ENCODE data around the gene IPCEF1. TPM values are rescaled to one million over a fixed set of nuclear protein-coding genes. Genes with fewer than 3 reads are reported as not detected.
"Not testable (repeated sequence)": the region's sequence is repeated elsewhere in the genome, so short reads cannot be mapped to it uniquely, and the experiment has no call there.

The IPCEF1 gene
- total RNA-seq, 1 donor from 2014 or later = 2.0 TPM

DNA sequence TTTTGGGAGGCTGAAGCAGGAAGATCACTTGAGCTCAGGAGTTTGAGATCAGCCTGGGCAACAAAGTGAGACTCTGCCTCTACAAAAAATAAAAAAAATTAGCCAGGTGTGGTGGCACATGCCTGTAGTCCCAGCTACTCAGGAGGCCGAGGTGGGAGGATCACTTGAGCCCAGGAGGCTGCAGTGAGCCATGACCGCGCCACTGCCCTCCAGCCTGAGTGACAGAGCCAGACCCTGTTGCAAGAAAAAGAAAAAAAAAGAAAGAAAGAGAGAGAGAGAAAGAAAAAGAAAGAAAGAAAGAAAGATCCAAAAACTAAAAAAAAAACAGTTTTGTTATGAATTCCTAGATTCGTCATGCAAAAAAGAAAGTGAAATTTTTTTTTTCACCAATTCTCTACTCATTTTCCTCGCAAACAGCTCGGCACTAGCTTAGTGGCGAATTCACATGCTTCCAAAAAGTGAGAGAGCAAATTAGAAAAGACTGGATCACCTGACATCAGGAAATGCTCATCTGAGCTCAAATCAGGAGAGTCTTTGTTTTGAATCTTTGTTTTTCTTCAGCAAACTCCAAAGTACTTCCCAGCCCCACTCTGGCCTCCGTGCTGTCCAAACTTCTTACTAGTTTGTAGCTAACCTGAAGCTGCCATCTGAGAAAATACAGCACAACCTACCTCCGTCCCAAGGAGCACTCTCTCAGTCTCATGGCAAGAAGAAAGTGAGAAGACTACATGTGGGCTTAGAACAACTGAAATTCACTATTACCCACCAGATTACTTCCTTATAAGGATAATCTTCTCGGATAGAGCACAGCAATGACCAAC lies 27.0 kb downstream of the IPCEF1 start:
- Histone ChIP-seq H3K4me1 (no peaks in the 10 kb centered on the region), H3K9me3 (no peaks in the 10 kb centered on the region), H3K4me3 (no peak overlapping the region), H3K36me3 (no peaks in the 10 kb centered on the region), H3K27ac (no peak overlapping the region), H3K27me3 (no peaks in the 10 kb centered on the region)
- no peak for TF ChIP-seq POLR2A (IDR thresholded peaks at IDR 0.05)
- TF ChIP-seq, protein P1, sequence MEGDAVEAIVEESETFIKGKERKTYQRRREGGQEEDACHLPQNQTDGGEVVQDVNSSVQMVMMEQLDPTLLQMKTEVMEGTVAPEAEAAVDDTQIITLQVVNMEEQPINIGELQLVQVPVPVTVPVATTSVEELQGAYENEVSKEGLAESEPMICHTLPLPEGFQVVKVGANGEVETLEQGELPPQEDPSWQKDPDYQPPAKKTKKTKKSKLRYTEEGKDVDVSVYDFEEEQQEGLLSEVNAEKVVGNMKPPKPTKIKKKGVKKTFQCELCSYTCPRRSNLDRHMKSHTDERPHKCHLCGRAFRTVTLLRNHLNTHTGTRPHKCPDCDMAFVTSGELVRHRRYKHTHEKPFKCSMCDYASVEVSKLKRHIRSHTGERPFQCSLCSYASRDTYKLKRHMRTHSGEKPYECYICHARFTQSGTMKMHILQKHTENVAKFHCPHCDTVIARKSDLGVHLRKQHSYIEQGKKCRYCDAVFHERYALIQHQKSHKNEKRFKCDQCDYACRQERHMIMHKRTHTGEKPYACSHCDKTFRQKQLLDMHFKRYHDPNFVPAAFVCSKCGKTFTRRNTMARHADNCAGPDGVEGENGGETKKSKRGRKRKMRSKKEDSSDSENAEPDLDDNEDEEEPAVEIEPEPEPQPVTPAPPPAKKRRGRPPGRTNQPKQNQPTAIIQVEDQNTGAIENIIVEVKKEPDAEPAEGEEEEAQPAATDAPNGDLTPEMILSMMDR (IDR thresholded peaks at IDR 0.05) = no peak
- TF ChIP-seq POLR2AphosphoS5 (IDR thresholded peaks at IDR 0.05; ENCODE audit: insufficient read depth in 1 of 2, low read depth in 1 of 2) = no peak
- intact Hi-C loops (cut with DNase I) = no loop called here
- DNase-seq (ENCODE audit: extremely low spot score in 2 of 2) = no peak

DNA sequence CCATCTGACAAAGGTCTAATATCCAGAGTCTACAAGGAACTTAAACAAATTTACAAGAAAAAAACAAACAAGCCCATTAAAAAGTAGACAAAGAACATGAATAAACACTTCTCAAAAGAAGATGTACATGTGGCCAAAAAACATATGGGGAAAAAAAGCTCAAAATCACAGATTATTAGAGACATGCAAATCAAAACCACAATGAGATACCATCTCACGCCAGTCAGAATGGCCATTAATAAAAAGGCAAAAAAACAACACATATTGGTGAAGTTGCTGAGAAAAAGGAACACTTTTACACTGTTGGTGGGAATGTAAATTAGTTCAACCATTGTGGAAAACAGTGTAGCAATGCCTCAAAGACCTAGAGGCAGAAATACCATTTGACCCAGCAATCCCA lies 29.3 kb downstream of the IPCEF1 start:
- H3K9me3 ChIP-seq; H3K27ac ChIP-seq; DNase-seq (ENCODE audit: extremely low spot score in 2 of 2); H3K36me3 ChIP-seq; H3K4me3 ChIP-seq; H3K27me3 ChIP-seq; intact Hi-C loops (cut with DNase I); H3K4me1 ChIP-seq: not testable (repeated sequence)

DNA sequence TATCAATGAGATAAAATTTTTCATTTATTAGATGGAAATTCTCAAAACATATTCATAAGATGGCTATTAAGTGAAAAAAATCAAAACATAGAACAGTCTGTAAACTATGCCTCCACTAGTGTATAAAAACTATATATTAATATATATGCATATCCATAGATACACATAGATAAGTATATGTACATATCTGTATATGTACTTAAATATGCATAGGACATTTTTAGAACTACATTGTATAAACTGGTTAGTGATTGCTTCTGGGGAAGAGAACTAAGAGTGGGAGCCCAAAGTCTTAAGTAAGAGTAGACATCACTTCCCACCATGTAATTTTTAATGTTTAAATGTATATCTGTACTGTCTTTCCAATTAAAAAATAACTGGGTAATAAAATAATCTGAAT lies 31.5 kb downstream of the IPCEF1 start:
- intact Hi-C loops (cut with DNase I) = no loop called here
- TF ChIP-seq, protein P1 (IDR thresholded peaks at IDR 0.05) = no peak
- TF ChIP-seq POLR2AphosphoS5 (IDR thresholded peaks at IDR 0.05; ENCODE audit: insufficient read depth in 1 of 2, low read depth in 1 of 2) (no peak), POLR2A (IDR thresholded peaks at IDR 0.05) (no peak)
- H3K4me3 ChIP-seq = no peak overlapping the region
- H3K36me3 ChIP-seq = no peaks in the 10 kb centered on the region
- H3K9me3 ChIP-seq = no peaks in the 10 kb centered on the region
- no peaks in the 10 kb centered on the region for H3K4me1 ChIP-seq
- no peak overlapping the region for H3K27ac ChIP-seq
- no peak for DNase-seq (ENCODE audit: extremely low spot score in 2 of 2)
- H3K27me3 ChIP-seq = no peaks in the 10 kb centered on the region

DNA sequence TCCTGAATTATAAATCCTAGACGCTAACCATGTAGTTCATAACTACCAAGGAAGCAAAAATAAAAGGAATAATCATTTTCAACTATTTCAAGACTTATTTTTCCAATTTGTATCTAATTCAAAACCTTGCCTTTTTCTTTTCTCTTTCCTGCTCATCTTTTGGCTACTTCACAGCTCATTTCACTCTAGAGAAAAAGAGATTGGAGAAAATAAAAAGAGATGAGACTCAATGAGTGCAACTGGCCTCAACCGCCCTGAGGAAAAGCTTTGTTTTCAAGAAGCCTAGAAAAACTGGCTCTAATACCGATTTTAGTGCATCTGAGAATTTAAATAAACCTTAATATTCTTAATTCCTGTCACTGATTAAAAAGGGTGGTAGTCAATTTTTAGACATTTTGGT lies 36.4 kb downstream of the IPCEF1 start:
- TF ChIP-seq, protein P1 (IDR thresholded peaks at IDR 0.05) = no peak
- TF ChIP-seq POLR2AphosphoS5 (IDR thresholded peaks at IDR 0.05; ENCODE audit: insufficient read depth in 1 of 2, low read depth in 1 of 2) = no peak
- TF ChIP-seq POLR2A (IDR thresholded peaks at IDR 0.05) = no peak
- Histone ChIP-seq H3K4me3 (no peak overlapping the region), H3K4me1 (no peaks in the 10 kb centered on the region), H3K36me3 (no peaks in the 10 kb centered on the region), H3K27ac (no peak overlapping the region), H3K27me3 (no peaks in the 10 kb centered on the region), H3K9me3 (no peaks in the 10 kb centered on the region)
- no peak for DNase-seq (ENCODE audit: extremely low spot score in 2 of 2)
- intact Hi-C loops (cut with DNase I) = no loop called here

DNA sequence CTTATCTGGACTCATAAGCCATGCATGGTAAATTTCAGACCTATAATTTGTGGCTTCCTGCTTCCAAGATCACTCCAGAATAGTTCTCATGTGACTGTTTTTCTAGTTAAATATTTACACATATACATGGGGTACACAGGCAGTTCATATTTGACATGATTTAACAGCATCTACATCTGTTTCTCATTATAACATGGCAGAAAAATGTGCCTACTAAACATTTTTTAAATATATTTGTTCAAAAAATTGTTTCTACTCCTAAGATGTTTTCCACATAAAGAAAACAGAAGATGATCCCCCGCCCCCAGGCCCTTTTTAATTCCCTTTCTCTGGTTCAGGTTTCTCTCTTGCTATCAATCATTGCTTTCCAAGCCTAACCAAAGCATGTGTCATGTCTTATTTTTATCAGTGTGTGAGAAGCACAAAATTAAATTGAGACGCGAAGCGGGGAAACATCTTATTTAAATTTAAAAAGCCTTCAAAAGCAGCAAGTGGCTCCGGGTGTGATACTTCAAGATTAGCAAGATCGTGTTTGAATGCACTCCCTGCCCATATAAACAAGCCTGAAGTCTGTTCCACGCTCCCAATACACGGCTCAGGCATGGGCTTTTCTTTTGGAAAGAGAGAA lies 37.3 kb downstream of the IPCEF1 start:
- Histone ChIP-seq H3K27ac (peak overlapping the region; percentile 2), H3K4me1 (no peaks in the 10 kb centered on the region), H3K36me3 (no peaks in the 10 kb centered on the region), H3K9me3 (no peaks in the 10 kb centered on the region), H3K4me3 (no peak overlapping the region), H3K27me3 (no peaks in the 10 kb centered on the region)
- DNase-seq (ENCODE audit: extremely low spot score in 2 of 2) = no peak
- intact Hi-C loops (cut with DNase I) = no loop called here
- TF ChIP-seq POLR2AphosphoS5 (IDR thresholded peaks at IDR 0.05; ENCODE audit: insufficient read depth in 1 of 2, low read depth in 1 of 2) (no peak), POLR2A (IDR thresholded peaks at IDR 0.05) (no peak)
- TF ChIP-seq, protein P1 (IDR thresholded peaks at IDR 0.05) = no peak
